ENCODE measurements around the gene PER2. TPM values are rescaled to one million over a fixed set of nuclear protein-coding genes. Genes with fewer than 3 reads are reported as not detected.

Gene PER2
- 2.0 and 3.7 TPM in 2 replicates for total RNA-seq

GRCh38 chr2:238287737-238288649 lies at the start of gene PER2:
PER2 (minus strand) TSS chr2:238288610; CDS start chr2:238277936, 10,674 bp downstream.

GRCh38 chr2:238320246-238320647 lies 31.8 kb upstream of the PER2 start, which contains the start of gene TRAF3IP1:
TRAF3IP1 (plus strand) TSS chr2:238320518; CDS start chr2:238320663, 145 bp downstream.

GRCh38 chr2:238239863-238240756 lies 48.3 kb downstream of the PER2 start, which contains the start of gene HES6:
HES6 (minus strand) TSS chr2:238240038; CDS start chr2:238239905, 133 bp downstream.

GRCh38 chr2:238203094-238203972 lies 85.1 kb downstream of the PER2 start, which contains the start of gene ILKAP:
ILKAP (minus strand) TSS chr2:238203695; CDS start chr2:238203553, 142 bp downstream.

Other genes starting within 250 kb of the PER2 start
- 9.1 and 10.9 TPM in 2 replicates for gene SCLY, start 227.6 kb downstream of the PER2 start, total RNA-seq
- 0.60 and 2.7 TPM in 2 replicates for gene ESPNL, start 188.3 kb downstream of the PER2 start, total RNA-seq
- gene KLHL30, start 149.9 kb downstream of the PER2 start, total RNA-seq = 0.09 and 0.16 TPM in 2 replicates
- gene ERFE, start 129.6 kb downstream of the PER2 start, total RNA-seq = 0.32 and 1.3 TPM in 2 replicates
- 18.3 and 23.6 TPM in 2 replicates for gene ILKAP, start 84.9 kb downstream of the PER2 start, total RNA-seq
- 0.34 and 0.47 TPM in 2 replicates for gene HES6, start 48.6 kb downstream of the PER2 start, total RNA-seq
- gene TRAF3IP1, start 31.9 kb upstream of the PER2 start, total RNA-seq = 9.9 and 11.5 TPM in 2 replicates
- gene ASB1, start 138.3 kb upstream of the PER2 start, total RNA-seq = 18.4 and 28.1 TPM in 2 replicates